ENCODE measurements around the gene RPTOR.
A peak's percentile ranks its signal among the peaks of the same experiment; 100 is the strongest.
"Not testable (repeated sequence)": the region's sequence is repeated elsewhere in the genome, so short reads cannot be mapped to it uniquely, and the experiment has no call there.

The RPTOR gene

DNA sequence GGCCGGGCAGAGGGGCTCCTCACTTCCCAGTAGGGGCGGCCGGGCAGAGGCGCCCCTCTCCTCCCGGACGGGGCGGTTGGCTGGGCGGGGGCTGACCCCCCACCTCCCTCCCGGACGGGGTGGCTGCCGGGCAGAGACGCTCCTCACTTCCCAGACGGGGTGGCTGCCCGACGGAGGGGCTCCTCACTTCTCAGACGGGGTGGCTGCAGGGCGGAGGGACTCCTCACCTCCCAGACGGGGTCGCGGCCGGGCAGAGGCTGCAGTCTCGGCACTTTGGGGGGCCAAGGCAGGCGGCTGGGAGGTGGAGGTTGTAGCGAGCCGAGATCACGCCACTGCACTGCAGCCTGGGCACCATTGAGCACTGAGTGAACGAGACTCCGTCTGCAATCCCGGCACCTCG, 7.3 kb upstream of the RPTOR start:
- not testable (repeated sequence) for ATAC-seq (replicated peaks; ENCODE audit: extremely low read depth, poor library complexity, severe bottlenecking); H3K4me1 Mint-ChIP-seq; H3K27ac Mint-ChIP-seq (ENCODE audit: low read depth); H3K36me3 Mint-ChIP-seq (ENCODE audit: insufficient read depth); H3K9me3 Mint-ChIP-seq; H3K4me3 Mint-ChIP-seq; DNase-seq (ENCODE audit: low spot score in 2 of 2)
- peaks cover 22% of the 10 kb centered on the region for H3K27me3 Mint-ChIP-seq

GRCh38 chr17:80538484-80538883, 6.2 kb upstream of the RPTOR start:
- no peaks in the 10 kb centered on the region for H3K36me3 Mint-ChIP-seq (ENCODE audit: insufficient read depth)

GRCh38 chr17:80539022-80539641, 5.5 kb upstream of the RPTOR start:
- peaks cover 30% of the 10 kb centered on the region for H3K27me3 Mint-ChIP-seq

More at GRCh38 chr17:80538484-80538883, 6.2 kb upstream of the RPTOR start:
- no peak overlapping the region for H3K4me3 Mint-ChIP-seq
- peaks cover 30% of the 10 kb centered on the region for H3K27me3 Mint-ChIP-seq
- no peak overlapping the region for H3K27ac Mint-ChIP-seq (ENCODE audit: low read depth)
- ATAC-seq (replicated peaks; ENCODE audit: extremely low read depth, poor library complexity, severe bottlenecking) (no peak), DNase-seq (ENCODE audit: low spot score in 2 of 2) (no peak)
- no peaks in the 10 kb centered on the region for H3K9me3 Mint-ChIP-seq
- H3K4me1 Mint-ChIP-seq, result no peaks in the 10 kb centered on the region

DNA sequence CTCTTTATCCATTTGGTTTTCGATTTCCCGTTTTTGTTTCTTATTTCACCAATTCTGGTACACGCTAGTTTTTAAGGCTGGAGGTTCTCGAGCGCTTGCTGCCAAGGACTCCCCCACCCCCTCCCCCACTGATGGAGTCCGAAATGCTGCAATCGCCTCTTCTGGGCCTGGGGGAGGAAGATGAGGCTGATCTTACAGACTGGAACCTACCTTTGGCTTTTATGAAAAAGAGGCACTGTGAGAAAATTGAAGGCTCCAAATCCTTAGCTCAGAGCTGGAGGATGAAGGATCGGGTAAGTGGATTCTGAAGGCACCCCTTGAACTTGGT, 825 bp downstream of the RPTOR start:
- Mint-ChIP-seq H3K9me3 (no peaks in the 10 kb centered on the region), H3K27me3 (peaks cover 16% of the 10 kb centered on the region)

More at GRCh38 chr17:80539022-80539641, 5.5 kb upstream of the RPTOR start:
- no peaks in the 10 kb centered on the region for H3K36me3 Mint-ChIP-seq (ENCODE audit: insufficient read depth)
- H3K9me3 Mint-ChIP-seq, result no peaks in the 10 kb centered on the region
- ATAC-seq (replicated peaks; ENCODE audit: extremely low read depth, poor library complexity, severe bottlenecking), result no peak
- DNase-seq (ENCODE audit: low spot score in 2 of 2), result no peak
- no peaks in the 10 kb centered on the region for H3K4me1 Mint-ChIP-seq
- H3K4me3 Mint-ChIP-seq, result no peak overlapping the region
- no peak overlapping the region for H3K27ac Mint-ChIP-seq (ENCODE audit: low read depth)

DNA sequence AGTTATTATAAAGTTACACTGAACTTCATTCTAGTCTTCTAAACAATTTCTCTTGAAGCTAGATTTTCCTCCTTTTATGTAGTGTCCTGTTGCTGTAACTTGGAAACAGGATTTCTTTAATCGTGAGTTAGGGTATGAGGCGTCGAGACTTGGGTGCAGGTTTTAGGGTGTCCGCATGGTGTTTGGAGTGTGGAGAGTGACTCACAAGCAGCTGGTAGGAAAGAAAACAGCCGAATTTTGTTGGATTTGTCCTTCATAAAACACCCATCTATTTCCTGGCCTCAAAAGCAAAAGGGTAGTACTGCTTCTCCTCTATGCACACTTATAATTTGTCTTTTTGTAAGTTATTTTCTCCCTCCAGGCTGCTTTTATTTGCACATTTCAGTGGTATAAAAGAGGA, 1.6 kb downstream of the RPTOR start:
- Mint-ChIP-seq H3K27ac (ENCODE audit: low read depth) (no peak overlapping the region), H3K27me3 (peaks cover 16% of the 10 kb centered on the region), H3K4me1 (peaks cover 29% of the 10 kb centered on the region), H3K4me3 (peak overlapping the region; percentile 85), H3K36me3 (ENCODE audit: insufficient read depth) (peaks cover 8% of the 10 kb centered on the region), H3K9me3 (no peaks in the 10 kb centered on the region)
- no peak for ATAC-seq (replicated peaks; ENCODE audit: extremely low read depth, poor library complexity, severe bottlenecking)
- DNase-seq (ENCODE audit: low spot score in 2 of 2), result no peak

More for the DNA sequence above, 825 bp downstream of the RPTOR start:
- no peak for ATAC-seq (replicated peaks; ENCODE audit: extremely low read depth, poor library complexity, severe bottlenecking)
- Mint-ChIP-seq H3K4me1 (peaks cover 22% of the 10 kb centered on the region), H3K36me3 (ENCODE audit: insufficient read depth) (peaks cover 6% of the 10 kb centered on the region), H3K4me3 (peak overlapping the region; percentile 85), H3K27ac (ENCODE audit: low read depth) (peak overlapping the region; percentile 82)
- DNase-seq (ENCODE audit: low spot score in 2 of 2), result no peak

- H3K27me3 Mint-ChIP-seq, result no peaks in the 10 kb centered on the region
- no peak overlapping the region for H3K4me3 Mint-ChIP-seq
- ATAC-seq (replicated peaks; ENCODE audit: extremely low read depth, poor library complexity, severe bottlenecking), result no peak
- peaks cover 39% of the 10 kb centered on the region for H3K4me1 Mint-ChIP-seq
- no peak for DNase-seq (ENCODE audit: low spot score in 2 of 2)
- H3K9me3 Mint-ChIP-seq, result no peaks in the 10 kb centered on the region
- no peak overlapping the region for H3K27ac Mint-ChIP-seq (ENCODE audit: low read depth)
- peaks cover 6% of the 10 kb centered on the region for H3K36me3 Mint-ChIP-seq (ENCODE audit: insufficient read depth)
Observed at GRCh38 chr17:80552523-80552922, 7.9 kb downstream of the RPTOR start.

DNA sequence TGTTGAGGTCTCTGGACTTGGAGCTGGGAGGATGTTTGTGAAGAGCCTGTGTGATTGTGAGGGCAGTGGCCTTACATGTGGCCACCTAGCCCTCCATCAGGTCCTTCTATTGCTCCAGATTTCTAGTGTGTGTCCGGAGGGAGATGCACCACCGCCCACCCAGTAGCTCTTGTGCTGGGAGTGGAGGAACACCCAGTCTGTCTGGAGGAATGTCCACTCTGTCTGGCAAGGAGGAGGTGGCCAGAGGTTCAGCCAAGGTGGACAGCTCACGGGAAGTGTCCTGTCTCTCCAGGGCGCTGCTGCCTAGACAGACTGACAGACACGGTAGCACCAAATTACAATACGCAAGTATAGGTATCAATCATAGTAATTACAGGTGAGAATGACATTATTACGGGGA, 10.6 kb downstream of the RPTOR start:
- Mint-ChIP-seq H3K4me3 (no peak overlapping the region), H3K27ac (ENCODE audit: low read depth) (no peak overlapping the region), H3K9me3 (no peaks in the 10 kb centered on the region), H3K27me3 (no peaks in the 10 kb centered on the region), H3K4me1 (peaks cover 54% of the 10 kb centered on the region), H3K36me3 (ENCODE audit: insufficient read depth) (peaks cover 8% of the 10 kb centered on the region)
- no peak for DNase-seq (ENCODE audit: low spot score in 2 of 2)
- ATAC-seq (replicated peaks; ENCODE audit: extremely low read depth, poor library complexity, severe bottlenecking), result no peak

GRCh38 chr17:80558046-80558445, 13.4 kb downstream of the RPTOR start:
- peaks cover 7% of the 10 kb centered on the region for H3K36me3 Mint-ChIP-seq (ENCODE audit: insufficient read depth)
- no peak for DNase-seq (ENCODE audit: low spot score in 2 of 2)
- H3K27ac Mint-ChIP-seq (ENCODE audit: low read depth), result no peak overlapping the region
- H3K9me3 Mint-ChIP-seq, result no peaks in the 10 kb centered on the region
- no peak overlapping the region for H3K4me3 Mint-ChIP-seq
- no peaks in the 10 kb centered on the region for H3K27me3 Mint-ChIP-seq
- peaks cover 43% of the 10 kb centered on the region for H3K4me1 Mint-ChIP-seq
- ATAC-seq (replicated peaks; ENCODE audit: extremely low read depth, poor library complexity, severe bottlenecking), result no peak

DNA sequence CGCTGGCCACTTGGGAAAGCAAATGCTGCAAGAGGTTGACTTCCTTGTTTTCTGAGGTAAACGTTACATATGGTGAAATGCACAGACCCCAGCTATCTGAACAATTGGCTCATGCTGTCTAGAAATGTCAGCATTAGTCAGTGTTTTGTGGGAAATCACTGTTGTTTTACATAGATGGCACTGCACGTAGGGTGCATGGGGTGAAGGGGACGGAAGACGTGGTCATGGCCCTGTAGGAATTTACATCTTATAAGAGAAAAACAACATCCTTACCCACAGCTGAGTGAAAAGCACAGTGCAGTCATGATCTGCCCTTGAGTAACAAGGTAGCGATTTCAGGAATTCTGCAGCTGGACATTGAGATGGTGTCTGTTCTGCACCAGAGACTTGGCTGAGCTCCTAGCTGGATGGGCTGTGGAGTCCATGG, 15.2 kb downstream of the RPTOR start:
- H3K36me3 Mint-ChIP-seq (ENCODE audit: insufficient read depth), result peaks cover 2% of the 10 kb centered on the region
- DNase-seq (ENCODE audit: low spot score in 2 of 2), result no peak
- no peaks in the 10 kb centered on the region for H3K9me3 Mint-ChIP-seq
- no peaks in the 10 kb centered on the region for H3K27me3 Mint-ChIP-seq
- peaks cover 47% of the 10 kb centered on the region for H3K4me1 Mint-ChIP-seq
- no peak for ATAC-seq (replicated peaks; ENCODE audit: extremely low read depth, poor library complexity, severe bottlenecking)
- H3K27ac Mint-ChIP-seq (ENCODE audit: low read depth), result no peak overlapping the region
- no peak overlapping the region for H3K4me3 Mint-ChIP-seq

GRCh38 chr17:80561541-80562114, 17.0 kb downstream of the RPTOR start:
- Mint-ChIP-seq H3K27ac (ENCODE audit: low read depth) (no peak overlapping the region), H3K27me3 (no peaks in the 10 kb centered on the region), H3K9me3 (no peaks in the 10 kb centered on the region), H3K4me3 (no peak overlapping the region), H3K36me3 (ENCODE audit: insufficient read depth) (peaks cover 2% of the 10 kb centered on the region), H3K4me1 (peaks cover 36% of the 10 kb centered on the region)
- DNase-seq (ENCODE audit: low spot score in 2 of 2) (no peak), ATAC-seq (replicated peaks; ENCODE audit: extremely low read depth, poor library complexity, severe bottlenecking) (no peak)

- Mint-ChIP-seq H3K9me3 (no peaks in the 10 kb centered on the region), H3K4me1 (peaks cover 24% of the 10 kb centered on the region), H3K27ac (ENCODE audit: low read depth) (no peak overlapping the region), H3K4me3 (no peak overlapping the region), H3K27me3 (no peaks in the 10 kb centered on the region), H3K36me3 (ENCODE audit: insufficient read depth) (peaks cover 2% of the 10 kb centered on the region)
- DNase-seq (ENCODE audit: low spot score in 2 of 2), result no peak
- ATAC-seq (replicated peaks; ENCODE audit: extremely low read depth, poor library complexity, severe bottlenecking), result no peak
Observed at GRCh38 chr17:80564545-80564944, 19.9 kb downstream of the RPTOR start.

GRCh38 chr17:80565343-80566053, 20.9 kb downstream of the RPTOR start:
- no peak overlapping the region for H3K27ac Mint-ChIP-seq (ENCODE audit: low read depth)

DNA sequence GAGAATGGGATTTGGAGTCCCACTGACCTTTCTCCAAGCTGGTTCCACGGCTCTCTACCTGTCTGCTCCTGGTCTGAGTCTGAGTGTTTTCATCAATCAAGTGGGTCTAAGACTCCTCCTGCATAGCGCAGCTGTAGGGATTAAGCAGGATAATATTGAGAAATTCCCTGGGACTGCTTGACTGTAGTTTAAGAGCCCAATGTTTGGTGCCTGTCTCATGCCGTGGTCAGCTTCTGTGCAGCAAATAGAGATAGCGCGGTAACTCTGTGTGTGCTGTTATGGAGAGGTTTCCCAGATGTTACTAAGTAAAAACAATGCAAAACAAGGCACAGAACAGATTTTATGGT, 21.4 kb downstream of the RPTOR start:
- peaks cover 5% of the 10 kb centered on the region for H3K36me3 Mint-ChIP-seq (ENCODE audit: insufficient read depth)
- H3K4me3 Mint-ChIP-seq, result no peak overlapping the region
- DNase-seq (ENCODE audit: low spot score in 2 of 2) (no peak), ATAC-seq (replicated peaks; ENCODE audit: extremely low read depth, poor library complexity, severe bottlenecking) (no peak)
- H3K4me1 Mint-ChIP-seq, result peaks cover 16% of the 10 kb centered on the region
- no peaks in the 10 kb centered on the region for H3K27me3 Mint-ChIP-seq
- H3K9me3 Mint-ChIP-seq, result no peaks in the 10 kb centered on the region
- no peak overlapping the region for H3K27ac Mint-ChIP-seq (ENCODE audit: low read depth)

More at GRCh38 chr17:80565343-80566053, 20.9 kb downstream of the RPTOR start:
- no peak overlapping the region for H3K4me3 Mint-ChIP-seq
- DNase-seq (ENCODE audit: low spot score in 2 of 2) (no peak), ATAC-seq (replicated peaks; ENCODE audit: extremely low read depth, poor library complexity, severe bottlenecking) (no peak)
- H3K36me3 Mint-ChIP-seq (ENCODE audit: insufficient read depth), result peaks cover 5% of the 10 kb centered on the region
- no peaks in the 10 kb centered on the region for H3K27me3 Mint-ChIP-seq
- no peaks in the 10 kb centered on the region for H3K9me3 Mint-ChIP-seq
- peaks cover 16% of the 10 kb centered on the region for H3K4me1 Mint-ChIP-seq

Data from central memory CD8-positive, alpha-beta T cell (primary cell).